Measurements from ENCODE around the gene BARHL2.

Gene BARHL2

GRCh38 chr1:90730243-90731022 is 13.3 kb upstream of the BARHL2 start:
- Histone ChIP-seq H3K36me3 (no peaks in the 10 kb centered on the region), H3K4me3 (ENCODE audit: low read depth, low read length) (peak overlapping the region; percentile 88), H3K9me3 (ENCODE audit: severe bottlenecking) (no peaks in the 10 kb centered on the region), H3K27ac (peak overlapping the region; percentile 42; the same call in 1 of the 2 replicates), H3K27me3 (ENCODE audit: insufficient read depth, low read depth, severe bottlenecking) (no peaks in the 10 kb centered on the region)
- DNase-seq: peak; percentile 68
- no peak for TF ChIP-seq CTCF (IDR thresholded peaks at IDR 0.05; ENCODE audit: low read depth, low read length)

GRCh38 chr1:90729504-90730242 is 12.6 kb upstream of the BARHL2 start:
- no peak for DNase-seq
- Histone ChIP-seq H3K36me3 (no peaks in the 10 kb centered on the region), H3K4me3 (ENCODE audit: low read depth, low read length) (peak overlapping the region; percentile 88), H3K9me3 (ENCODE audit: severe bottlenecking) (no peaks in the 10 kb centered on the region), H3K27me3 (ENCODE audit: insufficient read depth, low read depth, severe bottlenecking) (no peaks in the 10 kb centered on the region), H3K27ac (no peak overlapping the region)
- TF ChIP-seq CTCF (IDR thresholded peaks at IDR 0.05; ENCODE audit: low read depth, low read length): no peak

GRCh38 chr1:90728502-90729287 is 11.6 kb upstream of the BARHL2 start:
- TF ChIP-seq CTCF (IDR thresholded peaks at IDR 0.05; ENCODE audit: low read depth, low read length): no peak
- no peaks in the 10 kb centered on the region for H3K36me3 ChIP-seq
- no peak for DNase-seq
- no peaks in the 10 kb centered on the region for H3K9me3 ChIP-seq (ENCODE audit: severe bottlenecking)
- no peak overlapping the region for H3K27ac ChIP-seq
- H3K27me3 ChIP-seq (ENCODE audit: insufficient read depth, low read depth, severe bottlenecking): no peaks in the 10 kb centered on the region
- no peak overlapping the region for H3K4me3 ChIP-seq (ENCODE audit: low read depth, low read length)

- no peak for DNase-seq
- no peak for TF ChIP-seq CTCF (IDR thresholded peaks at IDR 0.05; ENCODE audit: low read depth, low read length)
- no peaks in the 10 kb centered on the region for H3K36me3 ChIP-seq
- H3K4me3 ChIP-seq (ENCODE audit: low read depth, low read length): no peak overlapping the region
- no peak overlapping the region for H3K27ac ChIP-seq
- H3K9me3 ChIP-seq (ENCODE audit: severe bottlenecking): no peaks in the 10 kb centered on the region
- H3K27me3 ChIP-seq (ENCODE audit: insufficient read depth, low read depth, severe bottlenecking): no peaks in the 10 kb centered on the region
Observed at GRCh38 chr1:90727917-90728501, 10.9 kb upstream of the BARHL2 start.

- H3K4me3 ChIP-seq (ENCODE audit: low read depth, low read length): no peak overlapping the region
- H3K27me3 ChIP-seq (ENCODE audit: insufficient read depth, low read depth, severe bottlenecking): peaks cover 4% of the 10 kb centered on the region
- H3K36me3 ChIP-seq: no peaks in the 10 kb centered on the region
Observed at GRCh38 chr1:90726986-90727480, 9.9 kb upstream of the BARHL2 start.

More at GRCh38 chr1:90726986-90727480, 9.9 kb upstream of the BARHL2 start:
- no peaks in the 10 kb centered on the region for H3K9me3 ChIP-seq (ENCODE audit: severe bottlenecking)
- no peak for DNase-seq
- H3K27ac ChIP-seq: no peak overlapping the region
- no peak for TF ChIP-seq CTCF (IDR thresholded peaks at IDR 0.05; ENCODE audit: low read depth, low read length)
